Panc1 (cell line): ENCODE results near the gene PMPCA. TPM values are rescaled to one million over a fixed set of nuclear protein-coding genes. Genes with fewer than 3 reads are reported as not detected.

Experiments
- ATAC-seq: fragments of 200-7000 bp; cut with Tn5 transposase; 2 replicates; pipeline ENCODE4 v1.9.1; 2020; ENCODE audit warnings: mild to moderate bottlenecking, moderate library complexity
- BruUV-seq: library from RNA; stranded (reverse); fragments of 400-500 nt; replicated peaks from 2 replicates; lab custom pipeline; 2021; lab: Mats Ljungman, UMichigan
- CTCF ChIA-PET: fragments of 300-600 bp; sonication (Branson Sonifier 250); formaldehyde crosslinking; loops from one replicate; lab custom pipeline; 2022; ENCODE audit warnings: antibody characterized with exemption; lab: Charles Lee
- POLR2A ChIA-PET: fragments of 300-600 bp; sonication (Branson Sonifier 250); formaldehyde crosslinking; loops from one replicate; lab custom pipeline; 2022; ENCODE audit warnings: antibody characterized with exemption; lab: Charles Lee
- DNase-seq: peaks from one replicate; pipeline ENCODE4 v3.0.0-alpha.2; 2010; ENCODE audit warnings: low read depth, low spot score
- H3K27ac ChIP-seq: 2 replicates; pipeline ENCODE4 v1.5.1; 2011; ENCODE audit warnings: mild to moderate bottlenecking, low read length, inconsistent platforms
- H3K27me3 ChIP-seq: fragments of 200-500 bp; sonication (Bioruptor generic); 2 replicates; pipeline ENCODE4 v1.6.0; 2014; ENCODE audit warnings: low read length, inconsistent platforms; ENCODE audit not compliant: control insufficient read depth, insufficient read depth
- H3K36me3 ChIP-seq: fragments of 200-500 bp; sonication (Bioruptor generic); 2 replicates; pipeline ENCODE4 v1.5.1; 2014; ENCODE audit warnings: inconsistent platforms, mild to moderate bottlenecking, low read length, moderate library complexity; ENCODE audit not compliant: control insufficient read depth, insufficient read depth
- H3K4me1 ChIP-seq: 2 replicates; pipeline ENCODE4 v1.5.1; 2011; ENCODE audit warnings: inconsistent platforms, mild to moderate bottlenecking, low read length, moderate library complexity; ENCODE audit not compliant: control insufficient read depth, insufficient read depth
- H3K4me3 ChIP-seq, 2 experiments: 2 replicates each; pipeline ENCODE4 v1.5.1; 2011 to 2012; ENCODE audit warnings: low read depth in 2 of 2, low read length in 2 of 2, mild to moderate bottlenecking in 2 of 2, inconsistent platforms in 1 of 2, moderate library complexity in 1 of 2
- H3K9me3 ChIP-seq: fragments of 200-500 bp; sonication (Bioruptor generic); 2 replicates; pipeline ENCODE4 v1.5.1; 2014; ENCODE audit warnings: low read depth, mild to moderate bottlenecking, inconsistent platforms, low read length, moderate library complexity; ENCODE audit not compliant: control insufficient read depth, insufficient read depth
- POLR2AphosphoS5 ChIP-seq: IDR thresholded peaks from 2 replicates; pipeline ENCODE4 v1.6.1; 2012; ENCODE audit warnings: mild to moderate bottlenecking, low read depth, low read length, moderate library complexity
- REST ChIP-seq, 2 experiments: IDR thresholded peaks; 2 replicates each; pipeline ENCODE4 v1.6.1; 2011 to 2012; ENCODE audit warnings: low read depth in 2 of 2, control low read depth in 1 of 2, low read length in 1 of 2, mild to moderate bottlenecking in 1 of 2, moderate library complexity in 1 of 2; ENCODE audit not compliant: insufficient read depth in 1 of 2
- SIN3A ChIP-seq: IDR thresholded peaks from 2 replicates; pipeline ENCODE4 v1.6.1; 2012; ENCODE audit warnings: low read depth, mild to moderate bottlenecking, low read length, moderate library complexity, borderline replicate concordance; ENCODE audit not compliant: insufficient read depth
- TCF7L2 ChIP-seq: IDR thresholded peaks from 2 replicates; pipeline ENCODE4 v1.6.1; 2011; ENCODE audit warnings: mild to moderate bottlenecking, low read depth, low read length, inconsistent platforms
- in situ Hi-C: cut with HindIII; loops from 2 replicates; pipeline ENCODE4 v1.10.0; 2016; ENCODE audit warnings: low sequenced_read_pairs, low pct_unique_long_range_greater_than_20kb
- intact Hi-C: fragments of 100-400 bp; cut with micrococcal nuclease; formaldehyde crosslinking; loops from one replicate; pipeline ENCODE4 v1.10.0; 2022; ENCODE audit not compliant: unreplicated experiment
- total RNA-seq: library from RNA; stranded (reverse); gene quantifications from one replicate; pipeline ENCODE4 v1.2.1, GENCODE V29; 2021; ENCODE audit not compliant: unreplicated experiment
- TF ChIP-seq, protein P1 (sequence below): fragments of 450-650 bp; IDR thresholded peaks from 2 replicates; pipeline ENCODE4 v1.5.1; 2017; ENCODE audit warnings: mild to moderate bottlenecking

Gene PMPCA
- total RNA-seq, 1 experiment from 2014 or later = 60.9 TPM

GRCh38 chr9:136372006-136372405, 38.5 kb upstream of the PMPCA start:
- ATAC-seq (no peak), DNase-seq (no peak)
- no peak overlapping the region for H3K27ac ChIP-seq
- intact Hi-C loops (no loop called here), in situ Hi-C loops (no loop called here)
- no peak for TF ChIP-seq SIN3A
- no peak for TF ChIP-seq TCF7L2
- no peak for TF ChIP-seq POLR2AphosphoS5
- TF ChIP-seq REST (IDR thresholded peaks at IDR 0.05; ENCODE audit: insufficient read depth in 1 of 2, low read depth in 2 of 2, low read length in 1 of 2) = no peak
- TF ChIP-seq, protein P1, sequence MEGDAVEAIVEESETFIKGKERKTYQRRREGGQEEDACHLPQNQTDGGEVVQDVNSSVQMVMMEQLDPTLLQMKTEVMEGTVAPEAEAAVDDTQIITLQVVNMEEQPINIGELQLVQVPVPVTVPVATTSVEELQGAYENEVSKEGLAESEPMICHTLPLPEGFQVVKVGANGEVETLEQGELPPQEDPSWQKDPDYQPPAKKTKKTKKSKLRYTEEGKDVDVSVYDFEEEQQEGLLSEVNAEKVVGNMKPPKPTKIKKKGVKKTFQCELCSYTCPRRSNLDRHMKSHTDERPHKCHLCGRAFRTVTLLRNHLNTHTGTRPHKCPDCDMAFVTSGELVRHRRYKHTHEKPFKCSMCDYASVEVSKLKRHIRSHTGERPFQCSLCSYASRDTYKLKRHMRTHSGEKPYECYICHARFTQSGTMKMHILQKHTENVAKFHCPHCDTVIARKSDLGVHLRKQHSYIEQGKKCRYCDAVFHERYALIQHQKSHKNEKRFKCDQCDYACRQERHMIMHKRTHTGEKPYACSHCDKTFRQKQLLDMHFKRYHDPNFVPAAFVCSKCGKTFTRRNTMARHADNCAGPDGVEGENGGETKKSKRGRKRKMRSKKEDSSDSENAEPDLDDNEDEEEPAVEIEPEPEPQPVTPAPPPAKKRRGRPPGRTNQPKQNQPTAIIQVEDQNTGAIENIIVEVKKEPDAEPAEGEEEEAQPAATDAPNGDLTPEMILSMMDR = no peak
- H3K9me3 ChIP-seq = no peaks in the 10 kb centered on the region
- CTCF ChIA-PET = no interaction called here
- POLR2A ChIA-PET = no interaction called here
- H3K27me3 ChIP-seq = no peaks in the 10 kb centered on the region
- H3K4me3 ChIP-seq = no peak overlapping the region
- no peaks in the 10 kb centered on the region for H3K36me3 ChIP-seq
- no peaks in the 10 kb centered on the region for H3K4me1 ChIP-seq
- BruUV-seq = no TSS peak

DNA sequence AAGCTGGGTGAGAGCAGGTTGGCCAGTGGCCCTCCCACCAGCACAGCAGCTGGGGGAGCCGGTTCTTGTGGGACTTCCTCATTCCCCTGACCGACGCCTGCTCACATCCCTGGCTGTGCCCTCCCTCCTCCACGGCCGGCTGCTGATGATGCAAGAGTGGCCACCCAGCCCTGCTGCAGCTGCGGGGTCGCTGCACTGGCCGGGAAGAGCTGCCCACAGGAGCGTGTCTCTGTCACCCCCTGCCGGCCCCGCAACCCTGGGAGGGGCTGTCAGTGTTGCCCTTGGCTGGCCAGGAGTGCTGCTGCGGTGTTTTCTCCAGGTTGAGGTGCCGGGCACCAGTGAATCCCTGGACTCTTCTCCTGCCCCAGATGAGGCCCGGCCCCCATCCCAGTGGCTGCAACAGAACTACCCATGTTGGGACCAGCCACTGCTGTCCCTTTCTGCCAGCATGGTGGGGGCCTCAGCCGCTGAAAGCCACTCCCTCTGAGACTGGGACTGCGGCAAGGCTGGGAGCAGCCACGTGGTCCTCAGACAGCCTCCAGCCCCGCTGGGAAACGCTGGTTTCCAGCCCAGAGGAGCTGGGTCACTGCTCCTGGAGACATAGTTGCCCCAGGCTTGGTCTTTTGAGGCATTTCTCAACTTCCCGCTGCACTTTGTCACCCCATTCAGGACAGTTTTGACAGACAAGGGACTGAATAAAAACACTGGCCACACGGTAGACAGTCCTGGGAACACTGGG, 37.7 kb upstream of the PMPCA start:
- no peak overlapping the region for H3K27ac ChIP-seq
- H3K36me3 ChIP-seq = no peaks in the 10 kb centered on the region
- in situ Hi-C loops = no loop called here
- intact Hi-C loops = no loop called here
- DNase-seq (no peak), ATAC-seq (peak; percentile 14; the same call in 1 of the 2 replicates)
- no TSS peak for BruUV-seq
- ChIA-PET CTCF (no interaction called here), POLR2A (no interaction called here)
- no peak overlapping the region for H3K4me3 ChIP-seq
- H3K9me3 ChIP-seq = no peaks in the 10 kb centered on the region
- TF ChIP-seq POLR2AphosphoS5 (no peak), TCF7L2 (no peak), REST (IDR thresholded peaks at IDR 0.05; ENCODE audit: insufficient read depth in 1 of 2, low read depth in 2 of 2, low read length in 1 of 2) (no peak), SIN3A (no peak)
- TF ChIP-seq, protein P1 = no peak; the same call in 1 of the 2 replicates
- H3K4me1 ChIP-seq = no peaks in the 10 kb centered on the region
- no peaks in the 10 kb centered on the region for H3K27me3 ChIP-seq
